ENCODE measurements around the gene CHST15.
"Not testable (repeated sequence)": the region's sequence is repeated elsewhere in the genome, so short reads cannot be mapped to it uniquely, and the experiment has no call there.

The CHST15 gene

GRCh38 chr10:124124123-124124768 lies 30.8 kb upstream of the CHST15 start:
- DNase-seq (ENCODE audit: low read depth in 4 of 4, low spot score in 1 of 4), result no peak

GRCh38 chr10:124123156-124123555 lies 29.8 kb upstream of the CHST15 start:
- no peak for DNase-seq (ENCODE audit: low read depth in 4 of 4, low spot score in 1 of 4)

GRCh38 chr10:124122211-124122610 lies 28.8 kb upstream of the CHST15 start:
- DNase-seq (ENCODE audit: low read depth in 4 of 4, low spot score in 1 of 4), result no peak

GRCh38 chr10:124120410-124121061 lies 27.1 kb upstream of the CHST15 start:
- DNase-seq (ENCODE audit: low read depth in 4 of 4, low spot score in 1 of 4), result no peak

- DNase-seq (ENCODE audit: low read depth in 4 of 4, low spot score in 1 of 4), result no peak
Observed at GRCh38 chr10:124119946-124120345, 26.5 kb upstream of the CHST15 start.

- no peak for DNase-seq (ENCODE audit: low read depth in 4 of 4, low spot score in 1 of 4)
Observed at GRCh38 chr10:124119216-124119615, 25.8 kb upstream of the CHST15 start.

GRCh38 chr10:124117833-124118232 lies 24.4 kb upstream of the CHST15 start:
- no peak for DNase-seq (ENCODE audit: low read depth in 4 of 4, low spot score in 1 of 4)

GRCh38 chr10:124117511-124117785 lies 24.1 kb upstream of the CHST15 start:
- no peak for DNase-seq (ENCODE audit: low read depth in 4 of 4, low spot score in 1 of 4)

- no peak for DNase-seq (ENCODE audit: low read depth in 4 of 4, low spot score in 1 of 4)
Observed at GRCh38 chr10:124116771-124117510, 23.5 kb upstream of the CHST15 start.

GRCh38 chr10:124114696-124115095 lies 21.3 kb upstream of the CHST15 start:
- no peak for DNase-seq (ENCODE audit: low read depth in 4 of 4, low spot score in 1 of 4)

GRCh38 chr10:124112891-124113580 lies 19.6 kb upstream of the CHST15 start:
- DNase-seq (ENCODE audit: low read depth in 4 of 4, low spot score in 1 of 4), result no peak

- DNase-seq (ENCODE audit: low read depth in 4 of 4, low spot score in 1 of 4), result no peak
Observed at GRCh38 chr10:124110882-124111281, 17.5 kb upstream of the CHST15 start.

- no peak for DNase-seq (ENCODE audit: low read depth in 4 of 4, low spot score in 1 of 4)
Observed at GRCh38 chr10:124109261-124109660, 15.9 kb upstream of the CHST15 start.

GRCh38 chr10:124107072-124107471 lies 13.7 kb upstream of the CHST15 start:
- DNase-seq (ENCODE audit: low read depth in 4 of 4, low spot score in 1 of 4), result no peak

- no peak for DNase-seq (ENCODE audit: low read depth in 4 of 4, low spot score in 1 of 4)
Observed at GRCh38 chr10:124106241-124106879, 13.0 kb upstream of the CHST15 start.

- DNase-seq (ENCODE audit: low read depth in 4 of 4, low spot score in 1 of 4), result no peak
Observed at GRCh38 chr10:124105594-124105993, 12.2 kb upstream of the CHST15 start.

DNA sequence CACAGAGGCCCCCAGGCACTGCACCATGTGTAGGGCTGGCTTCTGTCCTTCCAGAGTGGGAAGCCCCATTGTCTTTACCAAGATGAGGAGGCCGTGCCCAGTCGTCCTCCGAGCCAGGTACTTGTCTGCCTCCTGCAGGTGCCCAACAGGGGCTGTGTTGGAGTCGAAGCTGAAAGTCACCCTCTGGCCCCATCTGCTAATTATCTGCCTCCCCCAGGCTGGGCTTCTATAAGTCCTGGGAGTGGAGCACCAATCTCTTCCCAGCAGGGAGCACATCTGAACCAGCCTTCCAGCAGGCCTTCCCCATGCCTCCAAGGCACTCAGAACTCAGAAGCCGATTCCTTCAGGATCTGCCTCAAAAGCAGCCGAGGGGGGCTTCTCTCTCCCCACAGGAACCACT lies 11.6 kb upstream of the CHST15 start:
- no peak for DNase-seq (ENCODE audit: low read depth in 4 of 4, low spot score in 1 of 4)

GRCh38 chr10:124104011-124104627 lies 10.7 kb upstream of the CHST15 start:
- DNase-seq (ENCODE audit: low read depth in 4 of 4, low spot score in 1 of 4), result no peak

DNA sequence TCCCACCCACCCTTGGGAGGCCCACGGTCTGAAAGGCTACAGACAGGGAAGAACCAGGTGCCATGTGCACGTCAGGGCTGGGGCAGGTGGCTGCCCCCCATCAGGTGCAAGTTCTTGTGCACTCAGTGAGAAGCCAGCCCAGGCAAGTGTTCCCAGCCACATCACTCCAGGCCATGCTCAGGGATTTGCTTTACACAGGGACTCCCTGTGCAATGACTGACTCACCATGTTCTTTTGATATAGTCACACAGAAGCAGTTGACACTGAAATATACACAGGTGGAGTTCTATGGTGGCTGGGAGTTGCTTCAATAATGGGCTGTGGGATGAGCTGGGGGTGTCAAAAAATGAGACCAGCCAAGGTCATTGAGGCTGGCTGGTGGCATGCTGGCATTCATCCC lies 8.0 kb upstream of the CHST15 start:
- no peak for DNase-seq (ENCODE audit: low read depth in 4 of 4, low spot score in 1 of 4)

DNA sequence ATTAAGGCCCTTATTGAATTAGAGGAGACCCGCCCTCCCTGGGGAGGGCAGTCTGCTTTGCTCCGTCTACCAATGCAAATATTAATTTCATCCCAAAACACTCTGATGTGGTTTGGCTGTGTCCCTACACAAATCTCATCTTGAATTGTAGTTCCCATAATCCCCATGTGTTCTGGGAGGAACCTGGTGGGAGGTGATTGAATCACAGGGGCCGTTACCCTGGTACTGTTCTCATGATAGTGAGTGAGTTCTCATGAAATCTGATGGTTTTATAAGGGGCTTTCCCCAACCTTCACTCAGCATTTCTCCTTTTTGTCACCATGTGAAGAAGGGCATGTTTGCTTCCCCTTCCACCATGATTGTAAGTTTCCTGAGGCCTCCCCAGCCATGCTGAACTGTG lies 7.3 kb upstream of the CHST15 start:
- DNase-seq (ENCODE audit: low read depth in 4 of 4, low spot score in 1 of 4), result not testable (repeated sequence)

- no peak for DNase-seq (ENCODE audit: low read depth in 4 of 4, low spot score in 1 of 4)
Observed at GRCh38 chr10:124100124-124100523, 6.7 kb upstream of the CHST15 start.

All from stimulated activated CD4-positive, alpha-beta T cell treated with anti-CD3 and anti-CD28 coated beads, Interleukin-1b, Interleukin-23, amount 100 ng/mL, for 24 hours (primary cell).